AG04449 (cell line): ENCODE results near the gene ISG20L2.
A peak's percentile ranks its signal among the peaks of the same experiment; 100 is the strongest.

Experiments
- CTCF ChIA-PET: fragments of 350-600 bp; formaldehyde crosslinking; extraction: SDS; loops from one replicate; lab custom pipeline; 2021; ENCODE audit warnings: antibody characterized with exemption; lab: Yijun Ruan, JAX
- POLR2A ChIA-PET: fragments of 400-600, 350-600 bp; formaldehyde crosslinking; extraction: SDS; loops from one replicate; lab custom pipeline; 2020; ENCODE audit warnings: antibody characterized with exemption, inconsistent platforms; lab: Yijun Ruan, JAX
- DNase-seq: peaks from one replicate; pipeline ENCODE4 v3.0.0-alpha.2; 2010; ENCODE audit warnings: low read depth, low spot score
- H3K4me3 ChIP-seq: 2 replicates; pipeline ENCODE4 v1.5.1; 2011; ENCODE audit warnings: low read depth, mild to moderate bottlenecking, control low read depth, low read length
- CTCF ChIP-seq: IDR thresholded peaks from one replicate; pipeline ENCODE4 v1.5.1; 2011; ENCODE audit warnings: mild to moderate bottlenecking, moderate library complexity, low read length, control low read depth, inconsistent platforms; ENCODE audit not compliant: insufficient read depth; ENCODE audit errors: missing control alignments

The ISG20L2 gene

GRCh38 chr1:156747742-156748669, 19.4 kb upstream of the ISG20L2 start:
- peak overlapping the region; percentile 96 for H3K4me3 ChIP-seq
- no peak for DNase-seq
- POLR2A ChIA-PET = interaction anchor here (0.7 to 1.8 kb wide), 3 partner anchors 19 to 771 kb away, joined by 3 to 7 read pairs (median 3); partner anchors contain the start of genes ISG20L2 and METTL25B
- CTCF ChIA-PET = interaction anchor here (0.8 to 1.9 kb wide), 11 partner anchors 18 to 180 kb away, joined by 3 to 16 read pairs (median 4); partner anchors contain the start of genes ISG20L2, METTL25B and NTRK1
- TF ChIP-seq CTCF = no peak

GRCh38 chr1:156746728-156747631, 18.4 kb upstream of the ISG20L2 start:
- no peak for DNase-seq
- peak; percentile 5 for TF ChIP-seq CTCF
- peak overlapping the region; percentile 61 for H3K4me3 ChIP-seq
- ChIA-PET CTCF (interaction anchor here (0.8 to 2.2 kb wide), 12 partner anchors 19 to 181 kb away, joined by 3 to 16 read pairs (median 4); partner anchors contain the start of genes ISG20L2, METTL25B, NTRK1 and PRCC), POLR2A (interaction anchor here (0.7 to 1.8 kb wide), 2 partner anchors 19 to 770 kb away, joined by 3 to 7 read pairs; partner anchors contain the start of genes ISG20L2 and METTL25B)

- peak overlapping the region; percentile 61 for H3K4me3 ChIP-seq
- CTCF ChIA-PET = interaction anchor here (1.2 to 2.2 kb wide), 4 partner anchors 20 to 114 kb away, joined by 3 to 11 read pairs (median 8); partner anchors contain the start of genes NTRK1 and PRCC
- TF ChIP-seq CTCF = no peak
- no peak for DNase-seq
- POLR2A ChIA-PET = no interaction called here
These were observed 17.8 kb upstream of the ISG20L2 start for GRCh38 chr1:156746406-156746727.

- no peak for DNase-seq
- no peak for TF ChIP-seq CTCF
- CTCF ChIA-PET = interaction anchor here (1.2 to 2.2 kb wide), 3 partner anchors 19 to 56 kb away, joined by 3 to 11 read pairs (median 8); partner anchors contain the start of gene PRCC
- POLR2A ChIA-PET = no interaction called here
- no peak overlapping the region; the same call in 1 of the 2 replicates for H3K4me3 ChIP-seq
These were observed 17.3 kb upstream of the ISG20L2 start for GRCh38 chr1:156745881-156746280.

GRCh38 chr1:156744786-156745419, 16.3 kb upstream of the ISG20L2 start:
- POLR2A ChIA-PET = no interaction called here
- no peak for DNase-seq
- no peak overlapping the region for H3K4me3 ChIP-seq
- no peak for TF ChIP-seq CTCF
- CTCF ChIA-PET = interaction anchor here (0.7 to 2.2 kb wide), 2 partner anchors 18 to 115 kb away, joined by 3 to 11 read pairs; partner anchors contain the start of gene NTRK1
